Measurements from ENCODE around the gene LGR6. TPM values are rescaled to one million over a fixed set of nuclear protein-coding genes. Genes with fewer than 3 reads are reported as not detected.

The LGR6 gene
- total and polyA plus RNA-seq, 2 of the 8 experiments (the other 6 are each of a cell fraction or from before 2014, with no cell fraction given): 0.50 to 1.0 TPM

GRCh38 chr1:202181586-202181985, 12.0 kb upstream of the LGR6 start (continued):
- TF ChIP-seq GTF2F1 (IDR thresholded peaks at IDR 0.05; ENCODE audit: borderline replicate concordance, low read depth, low read length) (no peak), SUZ12 (IDR thresholded peaks at IDR 0.05; ENCODE audit: low read length) (no peak), BCL11A (IDR thresholded peaks at IDR 0.05; ENCODE audit: low read depth in 2 of 2, low read length in 2 of 2) (no peak), SP1 (IDR thresholded peaks at IDR 0.05; ENCODE audit: low read depth, low read length) (no peak), E2F6 (IDR thresholded peaks at IDR 0.05) (no peak), CBX8 (IDR thresholded peaks at IDR 0.05; ENCODE audit: borderline replicate concordance, low read depth, low read length) (no peak)
